NT2/D1 (cell line): Measurements from ENCODE around the gene IL26.

Source experiments
- DNase-seq: peaks from one replicate; pipeline ENCODE4 v3.0.0-alpha.2; 2011; ENCODE audit warnings: low read depth, low spot score
- H3K27me3 ChIP-seq: 2 replicates; pipeline ENCODE4 v1.6.0; 2011; ENCODE audit warnings: mild to moderate bottlenecking; ENCODE audit not compliant: insufficient read length, insufficient read depth
- H3K36me3 ChIP-seq: 2 replicates; pipeline ENCODE4 v1.6.1; 2011; ENCODE audit warnings: mild to moderate bottlenecking, low read length, mixed read lengths; ENCODE audit not compliant: insufficient read depth, insufficient read length
- H3K4me1 ChIP-seq: 2 replicates; pipeline ENCODE4 v1.5.1; 2011; ENCODE audit not compliant: insufficient read depth, insufficient read length
- H3K4me3 ChIP-seq: 2 replicates; pipeline ENCODE4 v1.5.1; 2011; ENCODE audit warnings: low read depth; ENCODE audit not compliant: insufficient read length
- H3K9ac ChIP-seq: 2 replicates; pipeline ENCODE4 v1.6.0; 2011; ENCODE audit warnings: low read depth; ENCODE audit not compliant: insufficient read length
- H3K9me3 ChIP-seq: 2 replicates; pipeline ENCODE4 v1.5.1; 2011; ENCODE audit warnings: mild to moderate bottlenecking, low read length; ENCODE audit not compliant: insufficient read depth
- SUZ12 ChIP-seq: IDR thresholded peaks from 2 replicates; pipeline ENCODE4 v1.6.1; 2011; ENCODE audit not compliant: insufficient read length, insufficient read depth; ENCODE audit errors: extremely low read depth
- YY1 ChIP-seq: IDR thresholded peaks from 2 replicates; pipeline ENCODE4 v1.6.1; 2011; ENCODE audit not compliant: insufficient read length, insufficient read depth
- ZNF274 ChIP-seq: IDR thresholded peaks from 2 replicates; pipeline ENCODE4 v1.6.1; 2011; ENCODE audit warnings: mild to moderate bottlenecking, low read depth, low read length

IL26 gene

DNA sequence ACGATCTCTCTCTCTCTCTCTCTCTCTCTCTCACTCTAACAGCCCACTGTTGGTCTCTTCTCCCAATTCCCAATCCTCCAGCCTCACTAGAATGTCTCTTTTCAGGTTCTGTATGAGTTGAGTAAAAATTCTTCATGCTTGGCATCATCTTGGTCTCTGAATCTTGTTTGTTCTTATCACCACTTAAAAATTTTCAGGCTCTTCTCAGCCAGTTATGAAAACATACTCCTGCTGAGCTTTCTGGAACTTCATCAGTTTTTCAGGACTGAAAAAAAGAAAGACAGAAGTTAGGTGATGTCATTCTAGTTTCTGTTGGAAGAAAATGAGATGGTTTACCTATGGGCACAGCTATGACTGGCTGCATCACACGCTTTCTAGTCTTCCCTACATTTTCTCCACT is 39.2 kb upstream of the IL26 start:
- H3K27me3 ChIP-seq: no peaks in the 10 kb centered on the region
- H3K9me3 ChIP-seq: no peaks in the 10 kb centered on the region
- H3K9ac ChIP-seq: no peak overlapping the region
- no peak for DNase-seq
- H3K4me3 ChIP-seq: no peak overlapping the region
- no peaks in the 10 kb centered on the region for H3K4me1 ChIP-seq
- no peak for TF ChIP-seq SUZ12
- TF ChIP-seq ZNF274: no peak
- TF ChIP-seq YY1: no peak
- no peaks in the 10 kb centered on the region for H3K36me3 ChIP-seq

DNA sequence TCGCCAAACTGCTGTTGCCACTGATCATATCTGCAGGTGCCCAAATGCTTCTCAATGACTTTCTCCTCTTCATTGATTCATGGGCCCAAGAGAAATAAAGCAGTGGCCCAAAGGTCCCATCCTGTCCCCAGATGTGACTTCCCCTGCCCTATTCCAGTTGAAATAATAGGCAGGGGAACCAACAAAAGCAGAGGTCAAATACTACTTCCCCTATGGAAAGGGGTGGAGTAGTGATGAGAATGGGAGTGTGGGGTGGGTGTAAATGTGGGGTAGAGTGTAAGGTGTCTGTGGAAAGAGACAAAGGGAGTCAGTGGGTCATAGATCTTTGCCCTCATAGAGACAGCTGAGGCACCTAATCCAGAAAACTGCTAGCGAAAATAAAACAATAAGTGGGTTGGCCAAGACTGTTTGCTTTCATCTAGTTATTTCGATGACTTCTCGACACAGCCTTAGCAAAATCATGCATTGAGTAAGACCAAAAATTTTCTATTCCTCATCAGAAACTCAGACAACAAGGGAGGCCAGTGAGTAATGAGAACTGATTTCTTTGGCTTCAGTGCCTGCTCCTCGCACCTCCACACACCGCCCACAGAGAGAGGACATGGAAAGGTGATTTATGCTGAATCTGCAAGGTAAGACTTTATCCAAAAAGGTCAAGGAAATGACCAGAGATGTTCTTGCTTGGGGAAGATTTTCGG is 38.7 kb upstream of the IL26 start:
- Histone ChIP-seq H3K9ac (no peak overlapping the region), H3K4me3 (no peak overlapping the region), H3K4me1 (no peaks in the 10 kb centered on the region), H3K27me3 (no peaks in the 10 kb centered on the region), H3K9me3 (no peaks in the 10 kb centered on the region), H3K36me3 (no peaks in the 10 kb centered on the region)
- no peak for DNase-seq
- TF ChIP-seq YY1: no peak

DNA sequence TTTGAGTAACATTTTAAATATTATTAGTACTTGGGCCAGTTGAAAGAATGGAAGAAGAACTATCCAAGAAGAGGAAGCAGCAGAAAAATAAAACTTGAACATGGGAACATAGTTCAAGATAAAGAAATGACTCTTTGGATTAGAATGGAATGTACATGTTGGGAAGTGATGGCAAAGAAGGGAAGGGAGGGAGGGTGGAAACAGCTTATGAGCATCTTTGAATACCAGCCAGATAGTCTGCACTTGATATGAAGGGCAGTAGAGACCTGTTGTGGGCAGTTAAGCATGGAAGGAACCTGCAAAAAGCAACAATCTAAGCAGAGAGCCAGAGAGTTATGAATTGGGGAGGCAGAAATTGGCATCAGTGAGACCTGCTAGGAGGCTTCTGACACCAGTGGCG is 37.8 kb upstream of the IL26 start:
- no peak for DNase-seq
- Histone ChIP-seq H3K36me3 (no peaks in the 10 kb centered on the region), H3K27me3 (no peaks in the 10 kb centered on the region), H3K9ac (no peak overlapping the region), H3K4me1 (no peaks in the 10 kb centered on the region), H3K9me3 (no peaks in the 10 kb centered on the region), H3K4me3 (no peak overlapping the region)
- no peak for TF ChIP-seq ZNF274
- TF ChIP-seq YY1: no peak
- TF ChIP-seq SUZ12: no peak

DNA sequence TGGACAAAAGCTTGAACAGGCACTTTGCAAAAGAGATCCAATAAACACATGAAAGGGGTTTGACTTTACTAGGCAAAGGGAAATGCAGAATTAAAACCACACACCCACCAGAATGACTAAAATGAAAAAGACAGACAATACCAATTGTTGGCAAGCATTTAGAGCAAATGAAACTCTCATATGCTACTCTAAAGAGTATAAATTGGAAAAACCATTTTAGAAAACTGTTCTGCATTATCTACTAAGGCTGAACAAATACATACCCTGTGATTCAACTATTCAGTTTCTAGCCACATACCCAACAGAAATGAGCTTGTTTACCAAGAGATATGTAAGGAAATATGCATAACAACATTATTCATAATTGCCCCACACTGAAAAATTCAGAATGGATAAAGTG is 36.3 kb upstream of the IL26 start:
- Histone ChIP-seq H3K36me3 (no peaks in the 10 kb centered on the region), H3K4me1 (no peaks in the 10 kb centered on the region), H3K9me3 (no peaks in the 10 kb centered on the region), H3K9ac (no peak overlapping the region), H3K4me3 (no peak overlapping the region), H3K27me3 (no peaks in the 10 kb centered on the region)
- no peak for TF ChIP-seq YY1
- TF ChIP-seq ZNF274: no peak
- no peak for TF ChIP-seq SUZ12
- no peak for DNase-seq

DNA sequence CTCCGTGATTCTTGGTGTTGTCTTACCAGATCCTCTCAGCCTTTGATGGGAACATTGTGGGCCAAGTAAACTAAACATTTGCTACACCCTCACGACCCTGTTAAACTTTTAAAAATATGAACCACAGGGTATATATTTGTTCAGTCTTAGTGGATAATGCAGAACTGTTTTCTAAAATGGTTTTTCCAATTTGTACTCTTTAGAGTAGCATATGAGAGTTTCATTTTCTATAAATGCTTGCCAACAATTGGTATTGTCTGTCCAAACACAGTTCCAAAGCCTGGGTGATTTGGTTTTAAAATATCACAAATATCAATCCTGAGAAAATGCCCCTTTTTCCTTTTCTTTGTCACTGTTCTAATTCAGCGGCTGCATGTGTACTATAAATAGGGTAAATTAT is 34.5 kb upstream of the IL26 start:
- Histone ChIP-seq H3K4me1 (no peaks in the 10 kb centered on the region), H3K9me3 (no peaks in the 10 kb centered on the region), H3K27me3 (no peaks in the 10 kb centered on the region), H3K36me3 (no peaks in the 10 kb centered on the region), H3K4me3 (no peak overlapping the region), H3K9ac (no peak overlapping the region)
- TF ChIP-seq YY1 (no peak), ZNF274 (no peak), SUZ12 (no peak)
- DNase-seq: no peak

DNA sequence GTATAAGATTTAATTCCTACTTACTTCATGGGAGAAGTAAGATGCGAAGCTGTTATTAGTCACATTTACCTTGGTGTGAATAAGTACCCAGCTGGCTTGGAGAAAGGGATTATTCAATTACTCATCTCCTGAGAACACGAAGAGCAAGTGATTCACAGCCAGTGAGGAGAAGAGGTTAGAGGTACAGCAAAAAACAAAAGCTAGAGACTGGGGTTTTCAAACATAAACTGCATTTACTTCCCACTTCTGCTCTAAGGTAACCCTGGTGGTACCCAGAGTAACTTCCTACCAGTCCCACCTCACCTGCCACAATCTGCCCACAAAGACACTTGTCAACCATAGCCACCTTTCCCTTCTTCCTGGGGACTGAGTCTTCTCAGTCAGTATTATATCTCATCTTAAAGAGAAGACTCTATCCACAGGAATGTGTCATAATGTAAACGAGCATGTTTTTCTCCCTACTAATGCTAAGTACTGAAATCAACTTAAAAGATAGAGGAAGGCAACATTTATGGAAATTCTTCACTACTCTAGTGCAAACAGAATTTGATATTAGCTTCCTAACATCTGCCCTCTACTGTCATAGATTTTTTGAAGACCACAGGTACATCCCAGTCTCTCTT is 33.8 kb upstream of the IL26 start:
- Histone ChIP-seq H3K36me3 (no peaks in the 10 kb centered on the region), H3K9me3 (no peaks in the 10 kb centered on the region), H3K4me3 (no peak overlapping the region), H3K27me3 (no peaks in the 10 kb centered on the region), H3K4me1 (no peaks in the 10 kb centered on the region), H3K9ac (no peak overlapping the region)
- no peak for DNase-seq
- TF ChIP-seq SUZ12 (no peak), YY1 (no peak), ZNF274 (no peak)

DNA sequence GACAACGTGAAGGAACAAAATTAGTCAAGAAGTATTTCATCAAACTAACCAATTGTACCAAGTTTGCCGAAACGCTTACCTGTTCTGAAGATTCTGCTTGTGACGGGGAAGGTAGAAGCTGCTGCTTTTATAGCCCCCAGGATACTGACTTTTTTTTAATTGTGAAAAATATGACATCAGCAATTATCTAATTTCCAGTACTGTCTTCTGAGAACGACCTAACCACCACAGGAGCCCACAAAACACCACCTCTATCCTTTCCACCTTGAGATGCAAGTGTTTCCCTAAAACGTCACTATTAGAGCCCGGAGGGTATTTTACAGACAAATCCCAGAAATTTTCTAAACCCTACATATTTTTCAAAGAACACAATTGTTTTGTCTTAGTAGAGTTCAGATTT is 27.9 kb upstream of the IL26 start, which contains the start of gene IL22:
IL22 (minus strand) TSS at position 101 of the 400 bp plus-strand sequence. CDS start 156 bp downstream, outside the sequence.
- Histone ChIP-seq H3K4me3 (no peak within 1 kb of the TSS), H3K27me3 (no peaks in the 10 kb centered on the region), H3K36me3 (no peaks in the 10 kb centered on the region), H3K9ac (no peak within 1 kb of the TSS), H3K9me3 (no peaks in the 10 kb centered on the region), H3K4me1 (no peaks in the 10 kb centered on the region)
- TF ChIP-seq SUZ12 (no peak), ZNF274 (no peak), YY1 (no peak)
- no peak for DNase-seq
